HepG2 (cell line): ENCODE results near the gene SENP6. TPM values are rescaled to one million over a fixed set of nuclear protein-coding genes. Genes with fewer than 3 reads are reported as not detected.
A peak's percentile ranks its signal among the peaks of the same experiment; 100 is the strongest.

Experiments used
- ATAC-seq: fragments of 200-7000 bp; cut with Tn5 transposase; 3 replicates; pipeline ENCODE4 v1.9.1; 2020; ENCODE audit warnings: mild to moderate bottlenecking, moderate library complexity
- BruUV-seq: library from RNA; stranded (reverse); fragments of 400-500 nt; replicated peaks from 2 replicates; lab custom pipeline; 2021; lab: Mats Ljungman, UMichigan
- CTCF ChIA-PET: fragments of 300-600 bp; formaldehyde crosslinking; extraction: SDS; loops from one replicate; lab custom pipeline; 2021; ENCODE audit warnings: low total read pairs, inconsistent platforms, low intra/inter-chr PET ratio; lab: Yijun Ruan, JAX
- POLR2A ChIA-PET: fragments of 350-600 bp; sonication (Branson Sonifier 250); formaldehyde crosslinking; loops from one replicate; lab custom pipeline; 2020; ENCODE audit warnings: antibody characterized with exemption, inconsistent platforms; lab: Yijun Ruan, JAX
- DNase-seq: peaks from one replicate; pipeline ENCODE4 v3.0.0-alpha.2; 2015; ENCODE audit warnings: low spot score
- FAIRE-seq: peaks from 3 replicates; lab custom pipeline; 2011; peaks lifted over from hg19 to GRCh38; lab: Jason Lieb, UNC
- H2AFZ ChIP-seq: one replicate; pipeline ENCODE4 v1.6.1; 2011; ENCODE audit warnings: low read length, inconsistent platforms
- H3K27ac ChIP-seq: fragments of 300-600 bp; 3 replicates; pipeline ENCODE4 v1.8.0; 2011; ENCODE audit warnings: mixed run types, mild to moderate bottlenecking, mixed read lengths, low read length, inconsistent platforms; ENCODE audit not compliant: insufficient read depth; ENCODE audit errors: extremely low read length
- H3K27me3 ChIP-seq, 2 experiments: fragments of 200-600 bp in 1 of 2; 2 replicates in 1 of 2; 3 replicates in 1 of 2; pipeline versions ENCODE4 v1.6.0 to v1.8.0; 2011; ENCODE audit warnings: low read length in 2 of 2, mild to moderate bottlenecking in 2 of 2, moderate library complexity in 2 of 2, inconsistent platforms in 1 of 2; ENCODE audit not compliant: insufficient read depth in 2 of 2, control insufficient read depth in 1 of 2
- H3K36me3 ChIP-seq, 2 experiments: fragments of 200-600 bp in 1 of 2; replicated peaks in 1 of 2; 2 replicates in 1 of 2; 3 replicates in 1 of 2; pipeline versions ENCODE4 v1.5.1 to v1.8.0; 2011; ENCODE audit warnings: low read length in 2 of 2, inconsistent platforms in 1 of 2; ENCODE audit not compliant: insufficient read depth in 2 of 2, control insufficient read depth in 1 of 2
- H3K4me1 ChIP-seq: 2 replicates; pipeline ENCODE4 v1.5.1; 2012; ENCODE audit warnings: low read length, inconsistent platforms; ENCODE audit not compliant: insufficient read depth
- H3K4me2 ChIP-seq: 2 replicates; pipeline ENCODE4 v1.6.0; 2011; ENCODE audit warnings: low read depth, low read length, inconsistent platforms
- H3K4me3 ChIP-seq, 3 experiments: fragments of 200-600 bp in 1 of 3; sonication (generic), shearing (Covaris generic) in 1 of 3; replicated peaks in 1 of 3; 2 replicates each; pipeline ENCODE4 v1.5.1; 2011 to 2016; ENCODE audit warnings: low read length in 3 of 3, inconsistent platforms in 2 of 3, low read depth in 2 of 3, mild to moderate bottlenecking in 2 of 3, control low read depth in 1 of 3, mixed read lengths in 1 of 3; ENCODE audit not compliant: insufficient read depth in 1 of 3
- H3K79me2 ChIP-seq: one replicate; pipeline ENCODE4 v1.6.1; 2011; ENCODE audit warnings: low read length, inconsistent platforms; ENCODE audit not compliant: insufficient read depth
- H3K9ac ChIP-seq: 2 replicates; pipeline ENCODE4 v1.6.0; 2011; ENCODE audit warnings: mild to moderate bottlenecking, low read depth, low read length, inconsistent platforms; ENCODE audit not compliant: insufficient read depth
- H3K9me3 ChIP-seq: 2 replicates; pipeline ENCODE4 v1.5.1; 2012; ENCODE audit warnings: mild to moderate bottlenecking, low read length
- H4K20me1 ChIP-seq: 2 replicates; pipeline ENCODE4 v1.6.0; 2011; ENCODE audit warnings: inconsistent platforms, mild to moderate bottlenecking, low read length, moderate library complexity; ENCODE audit not compliant: insufficient read depth
- KDM5A ChIP-seq: fragments of 200-600 bp; sonication (generic); IDR thresholded peaks from 2 replicates; pipeline ENCODE4 v1.7.0; 2018; ENCODE audit warnings: antibody characterized with exemption, mild to moderate bottlenecking, low read length, borderline replicate concordance
- MAFF ChIP-seq: IDR thresholded peaks from 2 replicates; pipeline ENCODE4 v1.6.1; 2011; ENCODE audit warnings: low read depth, low read length, improper control_type of control experiment
- MAFK ChIP-seq, 2 experiments: IDR thresholded peaks in 1 of 2; conservative IDR thresholded peaks in 1 of 2; 2 replicates each; pipeline ENCODE4 v1.6.1; 2011; ENCODE audit warnings: improper control_type of control experiment in 2 of 2, low read length in 2 of 2
- SMC3 ChIP-seq: IDR thresholded peaks from 2 replicates; pipeline ENCODE4 v1.6.1; 2011; ENCODE audit warnings: low read length, improper control_type of control experiment
- STAG1 ChIP-seq: sonication (generic); formaldehyde crosslinking; IDR thresholded peaks from 2 replicates; pipeline ENCODE4 v1.4.0; 2020; ENCODE audit warnings: missing genetic modification reagents
- TBX3 ChIP-seq: fragments of 450-650 bp; IDR thresholded peaks from 2 replicates; pipeline ENCODE4 v1.6.1; 2017; ENCODE audit warnings: antibody characterized with exemption, mild to moderate bottlenecking, inconsistent platforms, borderline replicate concordance
- ZKSCAN1 ChIP-seq: fragments of 150-350 bp; IDR thresholded peaks from 2 replicates; pipeline ENCODE4 v1.6.1; 2014; ENCODE audit warnings: low read length
- ZNF431 ChIP-seq: sonication (generic); formaldehyde crosslinking; IDR thresholded peaks from 2 replicates; pipeline ENCODE4 v1.9.0; 2022; ENCODE audit warnings: missing genetic modification reagents, low read depth, mild to moderate bottlenecking, borderline replicate concordance
- WGBS: methylation state at CpG from one replicate; pipeline ENCODE4 v1.1.6; 2017; ENCODE audit warnings: low lambda C conversion rate; 5-methylcytosine and 5-hydroxymethylcytosine counted together
- in situ Hi-C: cut with HindIII; loops from 2 replicates; pipeline ENCODE4 v1.10.0; 2017; ENCODE audit warnings: low pct_unique_long_range_greater_than_20kb; ENCODE audit not compliant: extremely low pct_ligation_motif_present
- intact Hi-C: fragments of 100-400 bp; cut with micrococcal nuclease; formaldehyde crosslinking; loops from one replicate; pipeline ENCODE4 v1.10.0; 2022; ENCODE audit not compliant: unreplicated experiment
- polyA plus RNA-seq, 8 experiments: library from polyadenylated mRNA; depleted of rRNA in 3 of 8; stranded (reverse) in 7 of 8; unstranded in 1 of 8; fragments of >200 nt; fragmentation: Illumina TruSeq in 4 of 8; extraction: Trizol in 4 of 8; gene quantifications; 2 replicates each; pipeline versions ENCODE4 v1.2.1 to v1.2.3, GENCODE V29; 2011 to 2016; ENCODE audit warnings: low read depth in 4 of 8, missing spikeins in 1 of 8, mixed read lengths in 1 of 8; ENCODE audit not compliant: insufficient read depth in 1 of 8
- total RNA-seq, 5 experiments: library from RNA; depleted of rRNA; stranded (reverse); fragments of >200 nt; fragmentation: Illumina TruSeq; extraction: Trizol; gene quantifications; 2 replicates each; pipeline ENCODE4 v1.2.3, GENCODE V29; 2016; ENCODE audit warnings: low read depth in 1 of 5
- TF ChIP-seq, protein P1 (sequence below): sonication (generic); formaldehyde crosslinking; IDR thresholded peaks from 2 replicates; pipeline ENCODE4 v1.4.0; 2020; ENCODE audit warnings: missing genetic modification reagents
- TF ChIP-seq, protein P2 (sequence below): sonication (generic); formaldehyde crosslinking; IDR thresholded peaks from 2 replicates; pipeline ENCODE4 v1.4.0; 2020; ENCODE audit warnings: missing genetic modification reagents, low read depth, mild to moderate bottlenecking, borderline replicate concordance
- TF ChIP-seq, protein P3 (sequence below): sonication (generic); formaldehyde crosslinking; IDR thresholded peaks from 2 replicates; pipeline ENCODE4 v1.8.0; 2022; ENCODE audit warnings: missing genetic modification reagents, mild to moderate bottlenecking, moderate library complexity, borderline replicate concordance
- TF ChIP-seq, protein P4 (sequence below): sonication (generic); formaldehyde crosslinking; IDR thresholded peaks from 2 replicates; pipeline ENCODE4 v1.5.0; 2020; ENCODE audit warnings: mild to moderate bottlenecking, missing genetic modification reagents, moderate library complexity

The SENP6 gene
- total and polyA plus RNA-seq, 2 of the 13 experiments (the other 11 are each of a cell fraction or from before 2014, with no cell fraction given), result 21.9 to 50.1 TPM

DNA sequence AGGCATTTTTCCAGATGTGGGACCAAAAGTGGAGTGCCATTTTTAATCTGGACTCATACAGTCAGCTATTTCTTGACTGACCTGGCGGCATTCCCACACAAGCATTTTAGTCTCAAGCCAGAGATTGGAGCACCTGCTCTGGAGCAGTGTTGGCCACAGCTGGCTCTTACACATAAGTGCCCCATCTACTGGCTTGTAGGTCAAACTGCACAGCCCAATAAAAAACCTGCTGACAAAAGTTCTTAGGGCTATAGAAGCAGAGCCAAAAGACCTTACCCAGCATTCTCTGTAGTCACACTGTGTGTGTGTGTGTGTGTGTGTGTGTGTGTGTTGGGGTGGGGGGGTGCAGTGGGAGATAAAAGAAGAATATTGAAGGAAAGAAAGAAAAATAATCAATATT is 38.6 kb upstream of the SENP6 start:
- FAIRE-seq, result no peak
- CTCF ChIA-PET, result interaction anchor here (1.1 kb wide), 1 partner anchor 266 kb away, joined by 3 read pairs; no protein-coding TSS in a partner anchor
- POLR2A ChIA-PET, result no interaction called here
- TF ChIP-seq SMC3 (peak; percentile 35), MAFF (peak; percentile 42), TBX3 (no peak), MAFK (conservative IDR thresholded peaks at IDR 0.05 in 1 of 2, IDR thresholded peaks at IDR 0.05 in 1 of 2; ENCODE audit: low read length in 2 of 2) (peak; percentile 20 to 46; a peak in 2 of 4 replicates), KDM5A (no peak), ZKSCAN1 (peak; percentile 42; the same call in 1 of the 2 replicates), ZNF431 (CRISPR knock-in tag) (no peak), STAG1 (CRISPR knock-in tag) (0 out of 2 replicates have a peak, but pooled peaks have one; percentile 10)
- TF ChIP-seq, protein P1, sequence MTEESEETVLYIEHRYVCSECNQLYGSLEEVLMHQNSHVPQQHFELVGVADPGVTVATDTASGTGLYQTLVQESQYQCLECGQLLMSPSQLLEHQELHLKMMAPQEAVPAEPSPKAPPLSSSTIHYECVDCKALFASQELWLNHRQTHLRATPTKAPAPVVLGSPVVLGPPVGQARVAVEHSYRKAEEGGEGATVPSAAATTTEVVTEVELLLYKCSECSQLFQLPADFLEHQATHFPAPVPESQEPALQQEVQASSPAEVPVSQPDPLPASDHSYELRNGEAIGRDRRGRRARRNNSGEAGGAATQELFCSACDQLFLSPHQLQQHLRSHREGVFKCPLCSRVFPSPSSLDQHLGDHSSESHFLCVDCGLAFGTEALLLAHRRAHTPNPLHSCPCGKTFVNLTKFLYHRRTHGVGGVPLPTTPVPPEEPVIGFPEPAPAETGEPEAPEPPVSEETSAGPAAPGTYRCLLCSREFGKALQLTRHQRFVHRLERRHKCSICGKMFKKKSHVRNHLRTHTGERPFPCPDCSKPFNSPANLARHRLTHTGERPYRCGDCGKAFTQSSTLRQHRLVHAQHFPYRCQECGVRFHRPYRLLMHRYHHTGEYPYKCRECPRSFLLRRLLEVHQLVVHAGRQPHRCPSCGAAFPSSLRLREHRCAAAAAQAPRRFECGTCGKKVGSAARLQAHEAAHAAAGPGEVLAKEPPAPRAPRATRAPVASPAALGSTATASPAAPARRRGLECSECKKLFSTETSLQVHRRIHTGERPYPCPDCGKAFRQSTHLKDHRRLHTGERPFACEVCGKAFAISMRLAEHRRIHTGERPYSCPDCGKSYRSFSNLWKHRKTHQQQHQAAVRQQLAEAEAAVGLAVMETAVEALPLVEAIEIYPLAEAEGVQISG, result peak; percentile 65
- TF ChIP-seq, protein P2, sequence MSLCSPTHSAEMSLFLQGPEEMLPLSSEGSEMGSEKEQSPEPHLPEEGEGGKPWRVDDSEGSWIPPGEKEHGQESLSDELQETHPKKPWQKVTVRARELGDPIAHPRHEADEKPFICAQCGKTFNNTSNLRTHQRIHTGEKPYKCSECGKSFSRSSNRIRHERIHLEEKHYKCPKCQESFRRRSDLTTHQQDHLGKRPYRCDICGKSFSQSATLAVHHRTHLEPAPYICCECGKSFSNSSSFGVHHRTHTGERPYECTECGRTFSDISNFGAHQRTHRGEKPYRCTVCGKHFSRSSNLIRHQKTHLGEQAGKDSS (CRISPR knock-in tag), result 0 out of 2 replicates have a peak, but pooled peaks have one; percentile 27
- TF ChIP-seq, protein P3, sequence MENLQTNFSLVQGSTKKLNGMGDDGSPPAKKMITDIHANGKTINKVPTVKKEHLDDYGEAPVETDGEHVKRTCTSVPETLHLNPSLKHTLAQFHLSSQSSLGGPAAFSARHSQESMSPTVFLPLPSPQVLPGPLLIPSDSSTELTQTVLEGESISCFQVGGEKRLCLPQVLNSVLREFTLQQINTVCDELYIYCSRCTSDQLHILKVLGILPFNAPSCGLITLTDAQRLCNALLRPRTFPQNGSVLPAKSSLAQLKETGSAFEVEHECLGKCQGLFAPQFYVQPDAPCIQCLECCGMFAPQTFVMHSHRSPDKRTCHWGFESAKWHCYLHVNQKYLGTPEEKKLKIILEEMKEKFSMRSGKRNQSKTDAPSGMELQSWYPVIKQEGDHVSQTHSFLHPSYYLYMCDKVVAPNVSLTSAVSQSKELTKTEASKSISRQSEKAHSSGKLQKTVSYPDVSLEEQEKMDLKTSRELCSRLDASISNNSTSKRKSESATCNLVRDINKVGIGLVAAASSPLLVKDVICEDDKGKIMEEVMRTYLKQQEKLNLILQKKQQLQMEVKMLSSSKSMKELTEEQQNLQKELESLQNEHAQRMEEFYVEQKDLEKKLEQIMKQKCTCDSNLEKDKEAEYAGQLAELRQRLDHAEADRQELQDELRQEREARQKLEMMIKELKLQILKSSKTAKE, result no peak
- TF ChIP-seq, protein P4, sequence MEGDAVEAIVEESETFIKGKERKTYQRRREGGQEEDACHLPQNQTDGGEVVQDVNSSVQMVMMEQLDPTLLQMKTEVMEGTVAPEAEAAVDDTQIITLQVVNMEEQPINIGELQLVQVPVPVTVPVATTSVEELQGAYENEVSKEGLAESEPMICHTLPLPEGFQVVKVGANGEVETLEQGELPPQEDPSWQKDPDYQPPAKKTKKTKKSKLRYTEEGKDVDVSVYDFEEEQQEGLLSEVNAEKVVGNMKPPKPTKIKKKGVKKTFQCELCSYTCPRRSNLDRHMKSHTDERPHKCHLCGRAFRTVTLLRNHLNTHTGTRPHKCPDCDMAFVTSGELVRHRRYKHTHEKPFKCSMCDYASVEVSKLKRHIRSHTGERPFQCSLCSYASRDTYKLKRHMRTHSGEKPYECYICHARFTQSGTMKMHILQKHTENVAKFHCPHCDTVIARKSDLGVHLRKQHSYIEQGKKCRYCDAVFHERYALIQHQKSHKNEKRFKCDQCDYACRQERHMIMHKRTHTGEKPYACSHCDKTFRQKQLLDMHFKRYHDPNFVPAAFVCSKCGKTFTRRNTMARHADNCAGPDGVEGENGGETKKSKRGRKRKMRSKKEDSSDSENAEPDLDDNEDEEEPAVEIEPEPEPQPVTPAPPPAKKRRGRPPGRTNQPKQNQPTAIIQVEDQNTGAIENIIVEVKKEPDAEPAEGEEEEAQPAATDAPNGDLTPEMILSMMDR, result peak; percentile 54

More for the DNA sequence above, 38.6 kb upstream of the SENP6 start:
- Histone ChIP-seq H3K4me2 (no peak overlapping the region), H3K9ac (no peak overlapping the region), H3K4me1 (no peaks in the 10 kb centered on the region), H3K36me3 (no peaks in the 10 kb centered on the region), H3K27ac (no peak overlapping the region), H3K27me3 (no peaks in the 10 kb centered on the region; a peak in 1 of 5 replicates), H3K79me2 (no peaks in the 10 kb centered on the region), H3K9me3 (peaks cover 11% of the 10 kb centered on the region), H4K20me1 (no peaks in the 10 kb centered on the region), H2AFZ (no peak overlapping the region), H3K4me3 (no peak overlapping the region)
- intact Hi-C loops (no loop called here), in situ Hi-C loops (no loop called here)
- BruUV-seq, result no TSS peak
- WGBS, result 0% methylated on average over 1 of the region's 1 CpG
- ATAC-seq, result peak; percentile 96
- DNase-seq, result peak; percentile 37
